Left colon (tissue), 2 donors: ENCODE measurements around the gene POLA1. TPM values are rescaled to one million over a fixed set of nuclear protein-coding genes. Genes with fewer than 3 reads are reported as not detected.
A peak's percentile ranks its signal among the peaks of the same experiment; 100 is the strongest.

ENCODE experiments used
- ATAC-seq: fragments of 200-7000 bp; cut with Tn5 transposase; one replicate; pipeline ENCODE4 v1.9.1; 2020; ENCODE audit warnings: mild to moderate bottlenecking, moderate library complexity
- DNase-seq, 2 donors: peaks; one replicate each; pipeline ENCODE4 v3.0.0-alpha.2; 2020
- intact Hi-C, 2 donors: fragments of 100-400 bp; cut with DNase I in 1 of 2; cut with micrococcal nuclease in 1 of 2; formaldehyde crosslinking; loops; one replicate each; pipeline versions ENCODE4 v1.11.2 to v1.14.0; 2022; cut with DNase I, micrococcal nuclease
- total RNA-seq, 2 donors: library from RNA; stranded (reverse); fragmentation: NEBNext Ultra II Directional; extraction: Animal tissue kit (Norgen Biotek cat#: 25700); gene quantifications; one replicate each; pipeline ENCODE4 v1.2.1, GENCODE V29; 2021
- donor health status: DM: no; HTN: no; CAD: no.
- donor health status: DM: yes; HTN: yes; CAD: no.

POLA1 gene
- total RNA-seq, 2 donors from 2014 or later, result 6.4 to 7.9 TPM

DNA sequence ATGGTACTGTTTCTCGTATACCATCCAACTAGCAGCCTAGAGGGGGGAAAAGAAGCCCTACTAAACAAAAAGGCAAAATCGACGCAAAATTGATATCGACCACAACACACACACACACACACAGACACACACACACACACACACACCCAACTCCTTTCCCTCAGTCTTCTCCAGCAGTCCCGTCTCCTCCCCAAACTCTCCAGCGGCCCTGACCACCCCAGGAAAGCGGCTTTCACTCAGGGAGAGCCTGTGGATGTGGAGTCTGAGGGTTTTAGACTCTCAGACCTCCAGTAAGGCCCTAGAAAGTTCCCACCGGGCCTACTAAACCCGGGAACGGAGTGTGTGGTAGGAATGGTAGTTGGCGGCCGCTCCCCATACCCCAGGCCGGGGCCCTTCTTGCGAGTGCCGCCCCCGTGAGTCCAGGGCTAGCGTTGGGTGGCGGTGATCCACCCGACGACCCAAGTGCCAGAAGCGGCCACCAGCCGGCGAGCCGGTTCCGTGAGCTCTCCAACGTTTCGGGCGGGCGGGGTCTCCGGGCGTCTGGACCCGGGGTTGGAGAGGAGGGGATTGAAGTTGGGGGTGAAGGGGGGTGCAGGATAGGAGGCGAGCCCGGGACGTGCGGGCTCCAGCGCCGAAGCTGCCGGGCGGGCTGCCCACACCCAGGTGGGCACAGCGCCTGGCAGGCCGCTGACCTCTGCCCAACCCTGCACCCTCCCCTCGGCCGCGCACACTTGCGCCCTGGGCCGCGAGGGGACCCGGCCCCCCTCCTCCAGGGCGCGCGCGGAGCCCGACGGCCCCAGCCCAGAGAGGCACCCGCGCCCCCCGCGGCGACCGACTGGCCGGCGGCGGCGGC is 308.3 kb downstream of the POLA1 start:
- ATAC-seq (no peak), DNase-seq (no peak)
- intact Hi-C loops, result no loop called here

DNA sequence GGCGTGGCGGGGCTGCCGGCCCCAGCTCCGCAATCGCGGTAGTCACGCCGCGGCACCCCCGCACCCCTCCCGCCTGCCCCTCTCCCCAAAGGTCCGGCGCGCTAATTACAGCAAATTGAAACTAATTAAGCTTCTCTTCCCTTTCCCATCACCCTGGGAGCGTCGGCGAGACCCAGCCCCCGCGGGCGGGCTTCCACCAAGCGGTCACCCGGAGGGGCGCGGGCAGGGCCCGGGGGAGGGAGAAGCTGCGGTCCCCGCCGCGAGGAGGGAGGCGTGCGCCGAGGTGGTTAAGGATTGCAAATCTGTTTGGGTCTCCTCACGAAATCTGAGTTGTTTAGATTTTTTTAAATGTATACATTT is 308.9 kb downstream of the POLA1 start:
- DNase-seq (no peak), ATAC-seq (no peak)
- intact Hi-C loops, result no loop called here

DNA sequence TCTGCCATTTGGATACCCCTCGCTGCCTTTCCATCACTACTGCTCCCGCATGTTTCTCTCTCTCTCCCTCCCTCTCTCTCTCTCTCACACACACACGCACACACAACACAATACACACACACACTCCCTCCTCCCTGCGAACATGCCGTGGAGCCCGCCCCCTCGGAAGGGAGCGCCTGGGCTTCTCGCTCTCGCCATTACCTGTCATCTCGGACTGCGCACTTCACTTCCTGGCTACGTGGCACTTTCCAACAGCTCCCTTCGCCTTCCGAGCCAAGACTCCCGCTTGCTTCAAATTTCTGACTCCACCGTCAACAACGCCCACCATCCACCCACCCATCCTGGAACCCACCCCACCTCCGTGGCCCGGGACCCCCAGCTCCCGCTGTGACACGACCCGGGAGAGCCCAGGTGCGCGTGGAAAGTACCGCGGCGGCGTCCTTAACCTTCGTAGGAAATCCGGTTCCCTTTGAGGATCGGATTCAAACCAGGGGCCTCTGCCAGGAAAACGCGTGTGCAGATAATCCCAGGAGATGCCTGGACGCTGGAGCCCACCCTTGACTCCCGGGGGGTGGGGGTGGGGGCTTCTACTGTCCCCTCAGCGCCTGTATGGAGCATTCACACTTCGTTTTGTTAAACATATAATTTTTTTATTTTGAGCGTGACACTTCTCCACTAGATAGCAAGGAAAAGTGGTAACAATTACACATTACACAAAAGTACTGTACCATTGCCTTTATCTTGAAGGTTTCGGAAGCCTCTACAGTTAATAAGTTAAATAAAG is 309.5 kb downstream of the POLA1 start:
- peak; percentile 35 to 46 for DNase-seq
- ATAC-seq, result peak; percentile 80

DNA sequence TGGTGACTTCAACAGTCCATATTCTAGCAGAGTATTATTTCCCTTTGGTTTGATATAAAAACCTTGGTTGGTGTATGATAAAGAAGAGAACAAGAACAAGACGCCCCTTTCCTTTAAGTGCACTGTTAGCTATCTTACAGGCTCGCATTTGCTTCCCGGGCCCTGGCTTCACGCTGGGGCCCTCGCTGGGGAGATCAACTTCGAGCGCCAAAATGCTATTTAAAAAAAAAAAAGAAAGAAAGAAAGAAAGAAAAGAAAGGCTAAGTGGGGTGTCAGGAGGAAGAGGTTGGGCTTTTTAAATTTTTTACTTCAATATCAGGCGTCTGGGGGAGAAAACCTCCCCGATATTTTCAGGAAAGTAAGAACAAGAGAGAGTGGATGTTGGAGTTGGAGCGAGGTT is 310.3 kb downstream of the POLA1 start:
- intact Hi-C loops, result no loop called here
- no peak for DNase-seq
- no peak for ATAC-seq

More for the DNA sequence above, 309.5 kb downstream of the POLA1 start:
- intact Hi-C loops, result no loop called here

DNA sequence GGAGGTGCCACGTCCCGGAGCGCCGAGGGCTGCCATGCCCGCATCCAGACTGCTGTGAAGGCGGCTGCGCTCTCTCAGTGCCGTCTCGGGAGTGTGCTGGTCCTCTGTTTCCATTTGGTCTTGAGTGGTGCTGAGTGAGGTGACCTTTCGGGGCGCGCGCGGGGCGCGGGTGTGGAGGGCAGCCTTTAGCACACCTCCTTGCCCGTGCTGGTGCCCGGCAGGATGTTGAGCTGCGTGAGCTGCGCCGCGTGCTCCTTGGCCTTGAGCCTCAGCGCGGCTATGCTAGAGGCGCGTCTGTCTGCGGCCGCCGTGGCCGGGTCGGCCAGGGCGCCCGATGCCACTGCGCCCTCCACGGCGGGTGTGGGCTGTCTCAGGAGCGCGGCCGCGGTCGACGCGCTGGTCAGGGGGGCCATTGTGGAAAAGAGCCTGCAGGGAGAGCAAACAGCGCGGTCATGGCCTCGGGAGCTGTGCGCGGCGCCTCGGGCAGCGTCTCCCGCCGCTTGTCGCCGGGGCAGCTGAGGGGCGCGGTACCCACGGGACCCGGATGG is 310.8 kb downstream of the POLA1 start:
- peak; percentile 32 for ATAC-seq
- no peak for DNase-seq
- intact Hi-C loops, result no loop called here

DNA sequence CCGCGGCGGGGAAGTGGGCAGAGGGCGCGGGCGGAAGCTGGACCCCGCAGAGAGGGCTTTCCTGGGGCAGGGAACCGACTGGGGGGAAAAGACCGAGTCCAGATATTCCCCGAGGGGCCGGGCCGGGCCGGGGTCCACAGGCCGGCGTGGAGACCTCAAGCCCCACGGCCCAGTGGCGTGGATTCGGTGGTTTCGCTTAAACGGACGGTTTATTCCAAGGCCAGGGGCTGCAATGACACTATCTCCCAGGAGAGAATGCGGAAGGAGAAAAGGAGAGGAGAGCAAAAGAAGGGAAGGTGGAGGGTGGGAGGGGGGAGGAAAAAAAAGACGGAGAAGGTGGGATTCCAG is 311.3 kb downstream of the POLA1 start:
- DNase-seq (no peak), ATAC-seq (no peak)
- intact Hi-C loops, result no loop called here

DNA sequence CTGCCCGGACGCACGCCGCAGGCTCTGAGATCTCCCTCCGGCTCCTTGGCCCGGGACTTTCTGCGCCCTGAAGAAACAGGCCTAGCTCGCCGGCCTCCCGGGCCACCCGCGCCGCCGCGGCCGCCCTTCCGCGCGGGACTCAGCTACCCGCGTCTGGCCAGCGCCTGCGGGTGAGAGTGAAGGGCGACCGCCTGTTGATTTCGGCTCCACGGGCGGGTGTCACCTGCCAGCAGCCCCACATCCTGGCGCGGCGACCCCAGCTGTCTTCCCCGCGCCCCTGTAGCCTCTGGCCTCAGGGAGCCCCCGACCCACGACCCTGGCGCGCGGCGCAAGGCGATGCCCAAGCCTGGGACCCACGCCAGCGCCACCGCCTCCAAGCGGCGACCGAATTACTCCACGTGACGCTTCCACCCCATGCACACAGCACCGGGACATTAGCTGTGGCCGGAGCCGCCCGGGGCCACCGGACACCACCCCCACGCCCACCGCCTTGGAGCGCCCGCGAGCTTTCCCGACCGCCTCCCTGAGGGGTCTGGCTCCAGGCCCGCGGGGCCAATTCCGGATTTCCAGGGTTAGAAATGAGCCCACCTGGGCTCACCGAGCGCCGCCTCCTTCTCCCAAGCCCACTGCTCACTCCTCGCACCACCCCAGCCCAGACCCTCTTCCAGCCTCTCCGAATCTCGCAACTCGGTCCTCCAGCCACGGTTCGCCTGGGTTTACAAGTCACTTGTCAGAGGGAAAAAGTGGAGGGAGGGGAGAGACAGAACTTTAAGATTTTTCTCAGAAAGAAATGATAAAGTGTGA is 311.9 kb downstream of the POLA1 start:
- peak; percentile 21 for ATAC-seq
- intact Hi-C loops, result no loop called here
- no peak for DNase-seq

DNA sequence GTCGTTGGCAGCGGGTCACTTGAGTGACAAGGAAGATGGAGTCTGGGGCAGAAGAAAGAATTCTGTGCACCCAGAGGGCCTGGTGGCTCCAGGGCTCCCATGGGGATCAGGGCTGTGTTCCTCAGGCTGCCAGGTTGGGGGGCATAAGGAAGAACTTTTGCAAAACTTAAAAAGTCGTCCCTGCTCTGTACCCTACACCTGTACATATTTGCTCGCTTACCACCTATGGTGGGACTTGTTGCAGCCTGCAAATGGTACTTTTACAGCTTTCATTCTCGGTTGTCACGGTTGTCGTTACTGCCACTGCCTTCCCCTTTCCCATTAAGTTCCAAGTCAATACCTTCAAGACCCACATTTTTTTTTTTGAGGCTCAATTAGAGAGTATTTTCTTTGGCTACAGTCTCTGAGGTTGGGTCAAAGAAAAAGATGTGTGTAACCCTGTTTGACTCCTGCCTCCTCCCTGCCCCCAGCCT is 312.9 kb downstream of the POLA1 start:
- DNase-seq (no peak), ATAC-seq (no peak)
- intact Hi-C loops, result no loop called here

DNA sequence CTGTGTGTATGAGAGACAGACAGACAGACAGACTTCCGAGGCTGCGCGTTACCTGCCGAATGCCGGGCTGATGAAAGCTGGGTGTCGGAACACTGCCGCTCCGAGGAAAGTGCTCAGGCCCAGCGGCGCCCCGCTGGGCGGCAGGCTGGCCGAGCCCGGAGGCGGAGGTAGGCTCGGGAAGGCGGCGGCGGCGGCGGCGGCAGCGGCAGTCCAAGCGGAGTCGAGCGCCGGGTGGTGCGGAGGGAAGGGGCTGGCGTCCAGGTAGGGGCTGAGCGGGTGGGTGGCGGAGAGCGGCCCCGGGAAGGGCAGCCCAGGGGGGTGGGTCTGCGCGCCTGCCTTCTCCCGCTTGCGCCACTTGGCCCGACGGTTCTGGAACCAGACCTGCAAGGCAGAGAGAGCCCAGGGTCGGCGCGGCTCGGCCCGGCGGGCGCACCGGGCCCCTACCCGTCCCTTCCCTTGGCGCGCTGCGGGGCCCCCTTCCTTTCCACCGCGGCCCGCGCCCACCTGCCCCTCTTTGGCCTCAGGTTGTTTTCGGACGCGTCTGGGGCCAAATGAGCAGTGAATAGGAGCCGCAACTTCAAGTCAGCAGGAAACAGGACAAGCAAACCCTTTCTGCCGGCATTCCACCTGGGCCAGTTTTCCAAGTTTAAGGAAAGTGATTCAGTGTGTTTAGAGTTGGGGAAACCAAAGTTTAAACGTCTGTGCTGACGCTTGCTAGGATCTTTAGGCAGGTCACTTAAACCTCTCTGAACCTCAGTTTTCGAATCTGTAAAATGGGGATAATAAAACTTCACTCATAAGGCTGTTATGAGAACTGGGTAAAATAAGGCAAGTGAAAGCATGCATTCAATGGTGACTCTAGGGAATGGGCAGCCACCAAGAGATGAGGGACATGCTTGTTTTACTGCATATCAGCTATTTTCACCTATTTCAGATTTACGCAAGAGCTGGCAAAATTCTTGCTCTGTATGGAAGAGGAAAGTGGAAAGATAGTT is 313.6 kb downstream of the POLA1 start:
- ATAC-seq, result peak; percentile 33
- no peak for DNase-seq
- intact Hi-C loops, result no loop called here

DNA sequence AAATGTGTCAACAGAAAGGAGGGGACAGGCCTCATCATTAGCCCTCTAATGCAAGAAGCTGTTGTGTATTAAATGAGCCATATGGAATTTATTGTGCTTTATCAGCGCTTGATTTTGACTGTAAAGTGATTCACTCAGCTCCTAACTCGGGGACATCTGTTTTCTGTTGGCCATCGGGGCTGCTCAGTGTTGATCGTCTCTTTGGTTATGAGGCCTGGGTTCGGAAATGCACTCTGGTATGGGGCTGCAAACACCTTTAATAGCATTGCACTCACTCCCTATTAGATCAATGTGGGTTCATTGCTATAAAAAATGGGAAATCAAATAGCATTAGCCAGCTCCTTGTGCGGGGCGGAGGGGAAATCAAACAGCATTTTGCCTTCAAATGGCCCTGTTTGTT is 315.7 kb downstream of the POLA1 start:
- no peak for ATAC-seq
- intact Hi-C loops, result no loop called here
- no peak for DNase-seq

DNA sequence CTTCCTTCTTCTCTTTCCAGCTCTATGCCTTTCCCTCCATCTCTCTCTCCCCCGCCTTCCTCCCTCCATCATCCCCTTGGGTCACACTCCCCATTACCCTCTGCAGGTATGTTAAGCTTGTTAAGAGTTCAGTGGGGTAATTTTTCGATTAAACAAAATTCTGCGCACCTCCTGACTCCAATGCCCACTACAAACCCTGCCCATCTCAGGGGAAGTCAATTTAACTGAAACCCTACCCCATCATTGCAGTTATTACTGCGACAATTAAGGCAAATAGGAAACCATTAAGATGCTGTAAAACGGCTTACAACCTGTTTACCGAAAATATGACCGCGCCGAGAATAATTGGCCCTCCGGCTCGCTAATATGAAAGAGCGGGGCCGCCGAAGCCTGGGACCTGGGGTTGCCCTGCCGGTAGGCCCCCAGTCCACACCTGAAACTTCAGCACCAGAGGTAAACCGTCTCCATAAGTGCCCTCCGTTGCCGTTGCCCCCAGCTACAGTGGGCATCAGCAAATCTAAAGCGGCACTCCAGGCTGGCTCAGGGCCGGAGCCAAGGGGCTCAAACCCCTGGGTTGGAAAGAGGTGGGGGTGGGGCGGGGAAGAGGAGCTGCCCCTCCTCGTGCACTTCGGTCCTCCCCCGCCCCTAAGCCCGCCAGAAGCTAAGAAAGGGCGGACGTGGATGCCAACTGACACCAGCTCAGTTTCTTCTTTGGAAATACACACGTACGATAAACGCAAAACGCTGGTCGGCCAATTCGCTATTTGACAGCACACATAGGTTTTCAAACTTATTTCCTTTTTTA is 317.3 kb downstream of the POLA1 start:
- intact Hi-C loops, result no loop called here
- no peak for ATAC-seq
- DNase-seq, result no peak

DNA sequence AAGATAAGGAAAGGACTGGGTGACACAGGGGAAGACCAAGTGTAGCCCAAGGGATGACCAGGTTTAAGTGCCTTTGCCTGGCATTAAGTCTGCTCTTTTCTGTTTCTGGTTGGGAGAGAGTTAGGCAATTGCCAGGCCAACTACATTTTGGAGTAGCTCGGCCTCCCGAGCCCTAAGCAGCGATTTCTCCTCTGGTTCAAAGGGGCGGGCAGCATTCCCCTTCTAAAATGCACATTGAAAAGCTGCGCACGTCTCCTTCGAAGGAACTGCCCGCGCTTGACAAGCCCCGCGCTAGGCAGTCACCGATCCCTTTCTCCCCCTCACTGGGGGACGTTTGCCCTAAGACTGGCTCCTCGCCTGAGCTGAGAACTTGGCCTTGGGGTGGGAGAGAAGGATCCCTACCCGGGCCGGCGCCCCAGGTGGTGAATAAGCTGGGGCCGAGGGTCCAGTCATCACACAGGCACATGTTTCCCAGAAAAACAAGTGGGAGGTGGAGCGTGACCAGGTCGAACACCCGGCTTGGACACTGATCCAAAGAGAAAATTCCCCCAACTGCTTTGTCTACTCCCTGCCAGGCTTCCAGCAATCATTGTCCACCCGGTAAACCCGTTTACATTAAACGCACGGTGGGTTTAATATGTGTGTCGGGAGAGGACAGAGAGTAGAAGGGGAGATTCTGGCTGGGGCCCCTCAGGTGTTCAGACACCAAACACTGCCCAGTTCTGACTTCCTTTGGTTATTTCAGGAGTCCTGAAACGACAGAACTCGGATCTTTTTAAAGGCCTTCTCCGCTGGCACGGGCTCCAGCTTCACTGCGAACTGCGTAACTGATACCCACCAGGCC is 318.1 kb downstream of the POLA1 start:
- intact Hi-C loops, result no loop called here
- no peak for ATAC-seq
- DNase-seq, result no peak

DNA sequence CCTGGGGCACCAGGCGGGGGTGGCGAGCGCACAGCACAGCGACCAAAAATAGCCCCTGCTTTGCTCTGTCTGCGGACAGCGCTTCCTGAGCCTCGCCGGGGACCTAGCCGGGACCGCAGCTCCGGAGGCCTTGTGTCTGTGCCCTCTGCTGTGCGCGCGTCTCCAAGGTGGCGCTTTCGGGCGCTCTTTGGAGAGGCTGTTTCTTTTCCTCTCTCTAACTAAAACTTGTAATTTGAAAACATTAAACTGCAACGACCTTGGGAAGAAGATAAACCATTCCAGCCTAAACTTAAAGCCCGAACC is 318.7 kb downstream of the POLA1 start:
- intact Hi-C loops, result no loop called here
- DNase-seq (no peak), ATAC-seq (peak; percentile 40)

DNA sequence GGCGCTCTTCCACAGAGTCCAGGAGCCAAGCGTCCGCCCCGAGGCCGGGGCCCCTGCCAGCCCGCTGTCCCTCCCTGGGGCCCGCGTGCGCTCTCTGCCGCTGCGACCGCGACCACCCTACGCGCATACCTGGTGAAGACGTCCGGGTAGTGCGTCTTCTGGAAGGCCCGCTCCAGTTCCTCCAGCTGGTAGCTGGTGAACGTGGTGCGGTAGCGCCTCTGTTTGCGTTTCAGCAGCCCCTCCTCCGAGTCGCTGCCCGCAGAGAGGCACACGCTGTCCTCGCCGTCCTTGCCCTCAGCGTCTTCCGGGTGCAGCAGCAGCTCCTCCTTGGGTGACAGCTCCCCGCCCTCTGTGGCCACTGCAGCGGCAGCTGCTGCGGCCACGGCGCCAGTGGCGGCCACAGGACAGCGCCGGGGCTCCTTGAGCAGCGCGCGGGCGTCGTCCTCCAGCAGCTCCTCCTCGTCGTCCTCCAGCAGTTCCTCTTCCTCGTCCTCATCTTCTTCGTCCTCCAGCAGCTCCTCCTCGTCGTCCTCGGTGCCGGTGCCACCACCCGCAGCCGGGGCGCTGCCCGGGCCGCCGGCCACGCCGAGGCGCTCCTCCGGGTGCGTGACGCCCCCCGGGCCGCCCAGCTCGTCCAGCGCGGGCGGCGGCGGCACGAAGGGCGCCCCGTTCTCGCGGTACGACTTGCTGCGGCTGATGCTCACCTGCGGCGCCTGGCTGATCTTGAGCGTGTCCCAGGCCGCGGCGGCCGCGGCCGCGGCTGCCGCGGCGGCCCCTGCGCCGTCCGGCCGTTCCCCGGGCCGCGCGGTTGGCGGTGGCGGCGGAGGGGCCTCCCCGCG is 319.3 kb downstream of the POLA1 start:
- ATAC-seq, result peak; percentile 70
- no peak for DNase-seq
- intact Hi-C loops, result no loop called here

DNA sequence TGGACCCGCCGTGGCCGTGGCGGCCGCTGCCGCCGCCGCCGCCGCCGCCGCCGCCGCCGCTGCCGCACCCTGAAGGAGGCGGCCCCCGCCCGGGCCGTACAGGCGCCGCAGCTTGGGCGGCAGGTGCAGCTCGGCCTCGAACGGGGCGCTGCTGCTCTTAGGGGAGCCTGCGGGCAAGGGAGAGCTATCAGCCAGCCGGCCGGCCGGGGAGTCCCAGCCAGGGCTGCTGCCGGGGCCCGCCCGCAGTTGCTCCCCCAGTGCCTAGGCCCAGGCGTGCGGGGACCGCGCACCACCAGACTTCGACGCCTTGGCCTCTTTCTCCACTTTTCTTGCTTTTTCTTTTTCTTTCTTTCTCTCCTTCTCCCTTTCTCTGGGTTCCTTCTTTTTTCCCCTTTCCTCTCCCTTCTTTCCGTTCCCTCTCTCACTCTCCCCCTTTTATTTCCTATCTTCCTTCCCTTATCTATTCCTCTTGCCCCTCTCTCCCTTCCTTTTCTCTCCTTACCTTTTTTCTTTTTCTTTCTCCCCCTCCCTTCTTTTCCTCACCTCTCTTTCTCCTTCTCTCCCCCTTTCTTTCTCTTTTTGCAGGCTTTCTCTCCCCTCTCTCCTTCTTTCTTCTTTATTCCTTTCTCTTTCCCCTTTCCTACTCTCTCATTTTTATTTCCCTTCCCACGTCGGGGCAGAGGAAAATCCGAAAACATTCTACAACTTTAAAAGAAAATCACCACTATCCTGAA is 320.1 kb downstream of the POLA1 start:
- intact Hi-C loops, result no loop called here
- peak; percentile 48 for ATAC-seq

More for the DNA sequence above, 320.1 kb downstream of the POLA1 start:
- DNase-seq, result no peak
